IPS DF 4.7 (cell line): ENCODE measurements around the gene TCFL5.

Experiments
- DNase-seq: peaks from one replicate; pipeline ENCODE4 v3.0.0-alpha.2; 2013; ENCODE audit warnings: low spot score; ENCODE audit errors: extremely low read depth

TCFL5 gene

DNA sequence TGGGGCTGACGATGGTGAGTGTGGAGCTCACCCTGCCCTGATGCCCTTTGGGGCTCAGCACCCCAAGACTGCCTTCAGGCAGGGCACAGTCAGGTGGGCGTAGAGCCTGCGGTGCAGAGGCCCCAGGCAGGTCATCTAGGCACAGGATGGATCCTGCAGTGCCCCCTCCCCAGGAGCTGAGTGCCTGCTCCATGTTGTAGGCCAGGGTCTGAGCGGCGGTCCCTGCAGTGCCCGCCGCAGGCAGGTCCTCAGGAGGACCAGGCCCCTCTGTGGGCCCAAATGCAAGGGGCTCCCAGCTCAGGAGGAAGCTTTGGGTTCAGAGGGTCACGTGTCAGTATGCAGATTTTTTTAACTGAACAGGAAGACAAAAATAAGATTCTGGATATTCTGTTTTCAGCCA lies 62.6 kb downstream of the TCFL5 start:
- no peak for DNase-seq

DNA sequence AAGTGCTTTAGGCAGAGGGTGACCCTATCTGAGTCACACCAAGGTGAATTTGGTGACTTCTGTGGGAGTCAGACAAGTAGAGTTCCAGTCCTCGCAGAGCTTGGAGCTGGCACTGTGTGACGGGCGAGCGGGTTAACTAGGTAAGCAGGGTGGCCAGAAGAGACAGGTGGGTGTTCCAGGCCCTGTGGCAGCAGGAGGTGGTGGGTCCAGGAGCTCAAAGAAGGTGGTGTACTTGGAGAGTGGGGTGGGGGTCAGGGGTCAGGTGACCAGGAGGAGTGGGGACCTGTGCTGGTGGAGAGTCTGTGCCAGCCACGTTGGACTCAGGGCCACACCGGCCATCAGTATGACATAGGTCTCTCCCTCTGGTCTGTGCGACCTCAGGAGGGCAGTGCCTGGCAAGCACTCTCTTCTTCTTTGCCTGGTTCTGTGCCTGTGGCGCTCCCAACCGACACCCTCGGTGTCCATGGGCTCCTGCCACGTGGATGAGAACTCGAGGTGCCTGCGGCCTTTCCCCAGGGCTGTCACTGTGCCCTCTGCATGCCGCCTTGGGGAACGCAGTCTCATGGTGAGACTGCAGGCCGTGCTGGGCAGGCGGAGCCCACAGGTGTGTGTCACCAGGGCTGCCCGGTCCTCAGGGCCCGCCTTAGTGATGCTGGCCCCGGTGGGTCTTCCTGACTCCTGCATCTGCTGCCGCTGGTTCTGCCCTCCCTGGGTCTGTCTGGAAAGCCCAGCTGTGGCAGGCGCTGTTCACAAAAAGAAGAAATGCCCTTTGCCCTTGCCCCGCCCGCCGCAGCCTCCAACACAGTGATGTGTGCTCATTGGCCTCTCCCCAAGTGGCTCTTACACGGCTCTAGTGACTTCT lies 63.7 kb downstream of the TCFL5 start:
- DNase-seq, result no peak

DNA sequence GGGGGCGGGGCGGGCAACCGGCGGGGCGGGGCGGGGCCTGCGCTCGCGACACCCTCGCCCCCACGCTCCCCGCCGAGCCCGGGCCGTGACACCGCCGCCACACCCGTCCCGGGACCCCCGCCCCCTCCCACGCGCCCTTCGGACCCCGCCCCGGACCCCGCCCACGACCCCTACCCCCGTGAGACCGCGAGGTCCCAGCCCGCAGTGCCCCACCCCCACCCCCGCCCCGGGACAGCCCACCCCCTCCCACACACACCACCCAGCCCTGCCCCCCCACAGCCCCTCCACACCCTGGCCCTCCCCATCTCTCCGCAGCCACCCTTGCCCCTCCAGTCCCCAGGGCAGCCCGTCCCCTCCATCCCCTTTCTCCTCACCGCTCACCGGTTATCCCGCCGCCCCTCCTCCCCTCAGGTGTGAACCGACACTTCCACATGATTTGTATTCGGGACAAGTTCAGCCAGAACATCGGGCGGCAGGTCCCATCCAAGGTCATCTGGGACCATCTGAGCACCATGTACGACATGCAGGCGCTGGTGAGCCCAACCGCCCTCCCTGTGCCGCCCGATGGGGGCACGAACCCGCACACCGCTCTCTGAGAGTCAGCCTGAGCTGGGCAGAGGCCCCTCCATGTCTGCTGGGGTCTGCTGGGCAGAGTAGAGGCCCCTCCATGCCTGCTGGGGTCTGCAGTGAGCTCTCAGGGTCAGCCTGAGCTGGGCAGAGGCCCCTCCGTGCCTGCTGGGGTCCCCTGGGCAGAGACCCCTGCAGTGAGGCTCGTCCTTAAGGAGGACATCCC lies 64.7 kb downstream of the TCFL5 start:
- no peak for DNase-seq

DNA sequence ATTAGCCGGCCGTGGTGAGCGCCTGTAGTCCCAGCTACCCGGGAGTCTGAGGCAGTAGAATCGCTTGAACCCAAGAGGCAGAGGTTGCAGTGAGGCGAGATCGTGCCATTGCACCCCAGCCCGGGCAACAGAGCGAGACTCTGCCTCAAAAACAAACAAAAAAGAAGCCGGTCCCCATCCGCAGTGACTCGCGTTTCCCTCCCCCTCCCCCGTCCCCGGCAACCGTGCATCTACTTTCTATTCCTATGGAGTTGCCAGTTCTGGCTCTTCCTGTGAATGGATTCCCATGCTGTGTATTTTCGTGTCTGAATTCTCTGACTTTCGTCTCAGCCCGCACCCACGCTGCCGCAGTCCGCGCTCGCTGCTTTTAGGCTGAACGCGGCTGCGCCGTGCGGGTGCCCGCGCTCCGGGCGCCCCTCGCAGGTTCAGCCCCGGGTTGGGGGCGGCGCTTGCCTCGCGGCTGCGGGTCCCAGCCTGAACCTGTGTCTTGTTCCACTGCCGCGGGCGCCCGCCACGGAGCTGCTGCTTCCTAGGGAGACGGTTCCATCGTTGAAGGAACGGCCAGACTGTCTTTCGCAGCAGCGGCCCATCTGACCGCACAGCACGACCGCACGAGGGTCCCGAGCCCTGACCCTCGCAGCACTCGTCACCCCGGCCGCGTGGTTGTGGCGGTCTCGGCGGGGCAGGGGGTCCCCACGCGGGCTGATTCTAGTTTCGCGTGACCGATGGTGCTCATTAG lies 66.4 kb downstream of the TCFL5 start:
- DNase-seq, result no peak

DNA sequence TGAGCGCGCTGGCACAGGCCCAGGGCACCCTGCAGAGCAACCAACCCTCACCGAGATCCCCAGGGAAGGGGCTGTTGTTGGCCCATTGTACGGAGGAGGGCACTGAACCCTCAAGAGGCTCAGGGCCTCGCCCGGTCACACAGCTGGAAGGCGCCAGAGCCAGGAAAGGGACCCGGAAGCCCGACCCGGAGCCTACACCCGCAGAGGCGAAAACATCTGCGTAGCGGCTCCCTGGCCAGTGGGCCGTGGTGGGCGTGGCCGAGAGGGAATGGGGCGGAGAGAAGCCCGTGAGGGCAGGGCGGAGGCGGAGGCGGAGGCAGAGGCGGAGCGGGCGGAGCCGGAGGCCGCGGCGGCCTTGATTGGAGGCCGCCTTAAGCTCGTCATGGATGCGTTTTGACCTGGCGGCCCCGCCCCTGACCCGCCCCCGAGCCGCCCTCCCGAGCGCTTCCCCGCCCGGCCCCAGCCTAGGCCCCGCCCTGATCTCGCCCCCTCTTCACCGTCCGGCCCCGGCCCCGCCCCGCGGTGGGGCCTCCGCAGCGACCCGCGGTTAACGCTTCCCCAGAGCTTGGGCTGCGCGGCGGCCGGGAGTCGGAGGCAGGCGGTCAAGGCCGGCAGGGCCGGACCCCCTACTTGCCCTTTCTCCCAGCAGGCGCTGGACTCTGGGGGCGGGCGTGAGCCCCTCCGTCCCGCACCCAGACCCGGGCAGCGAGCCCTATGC lies 67.5 kb downstream of the TCFL5 start:
- DNase-seq, result no peak

DNA sequence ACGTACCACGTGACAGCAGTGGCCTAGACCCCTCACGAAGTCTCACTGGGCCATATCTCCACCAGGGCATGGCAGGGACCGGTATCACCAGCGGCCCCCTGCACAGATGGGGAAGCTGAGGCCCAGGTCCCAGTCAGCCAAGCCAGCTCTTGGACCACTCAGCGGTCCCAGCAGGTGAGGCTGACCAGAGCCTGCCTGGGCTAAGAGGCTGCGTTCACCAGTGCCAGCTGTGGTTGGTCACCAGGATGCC lies 67.9 kb downstream of the TCFL5 start:
- no peak for DNase-seq

DNA sequence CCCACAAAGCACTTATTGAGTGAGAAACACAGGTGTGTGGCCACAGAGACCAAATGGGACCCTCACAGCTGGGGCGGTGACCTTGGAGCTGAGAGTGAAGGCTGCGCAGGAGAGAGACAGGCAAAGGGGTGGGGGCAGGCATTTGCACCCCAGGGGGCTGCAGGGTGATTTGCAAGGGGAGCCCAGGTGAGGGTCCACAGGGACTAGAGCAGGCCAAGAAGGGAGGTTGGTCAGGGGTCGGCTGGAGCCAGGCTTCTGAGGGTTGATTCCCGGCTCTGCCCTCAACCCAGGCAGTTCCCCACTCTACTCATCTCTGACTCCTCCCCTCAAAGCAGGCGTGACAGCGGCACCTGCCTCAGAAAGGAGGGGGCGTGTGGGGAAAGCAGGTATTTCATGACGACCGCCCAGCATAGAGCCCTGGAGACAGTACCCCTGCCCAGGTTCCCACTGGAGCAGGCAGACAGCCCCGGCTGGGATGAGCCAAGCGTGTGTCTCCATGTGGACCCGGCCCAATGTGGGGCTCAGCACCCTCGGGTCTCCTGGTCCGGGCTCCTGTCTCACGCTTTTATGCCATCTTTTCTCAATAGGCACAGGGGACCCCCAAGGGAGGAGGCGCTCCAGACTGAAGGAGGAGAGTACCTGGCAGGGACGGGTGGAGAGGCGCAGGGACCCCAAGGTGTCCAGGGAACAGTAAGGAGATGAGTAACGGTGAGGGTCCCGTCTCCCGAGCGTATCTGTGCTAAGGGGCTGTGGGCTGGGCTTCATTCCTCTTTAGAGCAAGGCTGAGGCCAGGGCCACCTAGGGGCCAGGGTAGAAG lies 68.5 kb downstream of the TCFL5 start:
- DNase-seq, result no peak

DNA sequence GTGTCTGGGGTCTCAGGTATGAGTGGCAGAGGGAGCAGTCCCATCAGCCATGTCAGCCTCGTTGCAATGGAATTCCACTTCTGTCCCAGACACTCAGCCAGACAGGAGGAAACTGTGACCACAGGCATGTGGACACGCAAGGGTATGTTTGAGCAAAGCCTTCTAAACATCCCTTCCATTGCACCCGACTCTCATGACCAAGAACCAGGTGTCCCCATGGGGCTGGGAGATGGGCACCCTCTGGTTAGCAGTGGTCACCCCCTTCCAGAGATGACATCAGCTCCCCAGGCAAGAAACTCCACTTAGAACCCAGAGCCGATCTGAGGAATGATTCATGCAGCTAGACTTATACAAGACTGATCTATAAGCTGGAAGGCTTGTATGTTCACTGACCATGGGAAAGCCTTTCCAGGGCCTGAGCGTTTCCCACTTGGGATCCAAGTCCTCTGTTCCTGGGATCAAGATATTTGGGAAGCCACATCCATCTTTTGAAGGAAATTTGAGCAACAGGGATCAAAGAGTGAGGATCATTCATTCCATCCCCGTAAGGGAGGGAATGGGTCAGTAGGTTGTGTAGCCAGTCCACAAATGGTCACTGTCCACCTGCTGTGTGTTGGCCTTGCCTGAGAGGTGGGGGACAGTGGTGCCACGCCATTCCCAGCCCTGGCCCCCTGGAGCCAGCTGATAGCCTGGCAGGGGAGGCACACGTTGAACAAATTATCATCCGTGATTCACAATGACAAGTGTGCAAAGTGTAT lies 69.3 kb downstream of the TCFL5 start:
- DNase-seq, result no peak

DNA sequence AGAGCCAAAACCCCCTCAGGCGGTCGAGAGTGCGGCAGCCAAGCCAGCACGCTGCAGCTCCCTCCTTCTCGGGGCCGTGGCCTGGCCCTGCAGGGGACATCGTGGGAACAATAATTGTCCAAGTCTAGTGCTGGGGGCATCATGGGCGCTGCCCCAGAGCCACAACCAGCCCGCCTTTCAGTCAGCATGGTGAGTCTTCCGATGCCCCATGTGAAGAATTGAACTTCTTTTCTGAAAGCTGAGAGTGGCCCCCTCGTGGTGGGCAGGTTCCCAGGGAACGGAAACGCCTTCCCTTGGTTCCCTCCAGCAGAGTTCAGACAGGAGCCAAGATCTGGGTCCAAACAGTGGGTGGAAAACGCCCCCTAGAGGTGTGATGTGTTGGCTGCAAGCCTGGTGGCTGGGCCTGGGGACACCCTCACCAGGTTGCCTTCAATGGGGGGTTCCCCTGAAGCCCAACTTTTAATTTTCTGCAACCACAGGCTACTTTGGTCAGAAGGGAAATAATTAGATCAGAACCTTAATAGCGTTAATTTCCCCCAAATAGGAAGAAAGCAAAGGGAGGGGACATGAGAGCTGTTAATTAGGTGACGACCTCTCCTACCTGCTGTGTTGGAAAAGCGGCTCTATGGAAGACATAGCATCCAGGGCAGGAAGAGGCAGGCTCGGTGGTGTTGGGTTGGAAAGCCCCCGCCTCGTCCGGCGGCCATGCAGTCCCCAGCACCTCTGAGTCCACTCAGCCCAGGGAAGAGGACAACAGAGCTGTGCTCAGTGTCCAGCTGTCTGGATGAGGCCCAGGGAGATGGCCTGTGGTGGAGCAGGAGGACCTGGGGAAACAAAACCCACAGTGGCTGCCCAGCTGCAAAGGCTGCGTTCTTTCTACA lies 70.1 kb downstream of the TCFL5 start:
- no peak for DNase-seq
